Mammary epithelial cell (primary cell): Measurements from ENCODE around the gene ROR1.

Experiments used
- EZH2 ChIP-seq: IDR thresholded peaks from 2 replicates; pipeline ENCODE4 v1.6.1; 2012; ENCODE audit warnings: low read length, inconsistent platforms, borderline replicate concordance
- TF ChIP-seq, protein P1 (sequence below), 2 donors: IDR thresholded peaks in 1 of 2; conservative IDR thresholded peaks in 1 of 2; 2 replicates each; pipeline ENCODE4 v1.5.1; 2011 to 2012; ENCODE audit warnings: inconsistent platforms in 2 of 2, low read length in 2 of 2, mild to moderate bottlenecking in 2 of 2, control low read depth in 1 of 2, low read depth in 1 of 2; ENCODE audit not compliant: insufficient read depth in 1 of 2; ENCODE audit errors: extremely low read depth in 1 of 2

DNA sequence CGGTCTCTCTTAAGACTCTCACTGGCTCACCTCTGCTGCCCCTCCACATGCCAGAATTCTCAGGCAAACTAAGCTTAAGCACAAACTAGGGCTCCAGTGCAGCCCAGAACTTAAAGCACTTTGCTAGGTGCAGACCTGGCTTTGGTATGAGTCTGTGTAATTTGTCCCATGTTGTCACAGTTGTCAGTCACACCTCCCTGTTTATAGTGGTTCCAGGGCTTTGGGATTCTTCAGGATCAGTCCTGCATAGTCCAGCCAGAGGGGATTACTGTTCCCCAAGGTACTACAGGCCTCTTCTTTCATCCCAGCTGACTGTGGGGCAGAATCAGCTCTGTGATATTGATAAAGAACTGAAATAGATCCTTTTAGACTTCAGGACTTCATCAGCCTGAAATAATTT lies 324.6 kb downstream of the ROR1 start:
- TF ChIP-seq, protein P1, sequence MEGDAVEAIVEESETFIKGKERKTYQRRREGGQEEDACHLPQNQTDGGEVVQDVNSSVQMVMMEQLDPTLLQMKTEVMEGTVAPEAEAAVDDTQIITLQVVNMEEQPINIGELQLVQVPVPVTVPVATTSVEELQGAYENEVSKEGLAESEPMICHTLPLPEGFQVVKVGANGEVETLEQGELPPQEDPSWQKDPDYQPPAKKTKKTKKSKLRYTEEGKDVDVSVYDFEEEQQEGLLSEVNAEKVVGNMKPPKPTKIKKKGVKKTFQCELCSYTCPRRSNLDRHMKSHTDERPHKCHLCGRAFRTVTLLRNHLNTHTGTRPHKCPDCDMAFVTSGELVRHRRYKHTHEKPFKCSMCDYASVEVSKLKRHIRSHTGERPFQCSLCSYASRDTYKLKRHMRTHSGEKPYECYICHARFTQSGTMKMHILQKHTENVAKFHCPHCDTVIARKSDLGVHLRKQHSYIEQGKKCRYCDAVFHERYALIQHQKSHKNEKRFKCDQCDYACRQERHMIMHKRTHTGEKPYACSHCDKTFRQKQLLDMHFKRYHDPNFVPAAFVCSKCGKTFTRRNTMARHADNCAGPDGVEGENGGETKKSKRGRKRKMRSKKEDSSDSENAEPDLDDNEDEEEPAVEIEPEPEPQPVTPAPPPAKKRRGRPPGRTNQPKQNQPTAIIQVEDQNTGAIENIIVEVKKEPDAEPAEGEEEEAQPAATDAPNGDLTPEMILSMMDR (conservative IDR thresholded peaks at IDR 0.05 in 1 of 2, IDR thresholded peaks at IDR 0.05 in 1 of 2; ENCODE audit: extremely low read depth in 1 of 2, insufficient read depth in 1 of 2, low read depth in 1 of 2, low read length in 2 of 2): no peak
- TF ChIP-seq EZH2: no peak
